Testis (tissue), 3 donors: Measurements from ENCODE around the gene CRIP3. TPM values are rescaled to one million over a fixed set of nuclear protein-coding genes. Genes with fewer than 3 reads are reported as not detected.

ENCODE experiments used
- DNase-seq: peaks from one replicate; pipeline ENCODE4 v3.0.0-alpha.2; 2019
- H3K27ac ChIP-seq, 2 donors: fragments of 200-600 bp; sonication (generic); one replicate each; pipeline ENCODE4 v1.5.1; 2019
- H3K27me3 ChIP-seq: fragments of 200-600 bp; sonication (generic); one replicate; pipeline ENCODE4 v1.5.1; 2019
- H3K36me3 ChIP-seq: fragments of 200-600 bp; sonication (generic); one replicate; pipeline ENCODE4 v1.5.1; 2017; ENCODE audit warnings: low read depth; ENCODE audit errors: missing control alignments
- H3K4me1 ChIP-seq: fragments of 200-600 bp; sonication (generic); one replicate; pipeline ENCODE4 v1.5.1; 2019
- H3K4me3 ChIP-seq, 2 donors: fragments of 200-600 bp; sonication (generic); one replicate each; pipeline ENCODE4 v1.5.1; 2017 to 2019
- H3K9me3 ChIP-seq: fragments of 200-600 bp; sonication (generic); one replicate; pipeline ENCODE4 v1.5.1; 2017
- POLR2A ChIP-seq: fragments of 450-650 bp; IDR thresholded peaks from one replicate; pipeline ENCODE4 v1.6.1; 2017; ENCODE audit warnings: antibody characterized with exemption, mild to moderate bottlenecking, moderate library complexity
- WGBS, 2 donors: methylation state at CpG; one replicate each; pipeline ENCODE4 v1.1.5; 2018; 5-methylcytosine and 5-hydroxymethylcytosine counted together
- intact Hi-C: fragments of 100-400 bp; cut with DNase I; formaldehyde crosslinking; loops from one replicate; pipeline ENCODE4 v1.15.1; 2023; ENCODE audit warnings: low total_unique reads
- polyA plus RNA-seq: library from polyadenylated mRNA; stranded (reverse); fragments of 350-450 nt; fragmentation: Illumina TruSeq; extraction: RNeasy Lipid Tissue Mini Kit (QIAGEN cat#74804); gene quantifications from one replicate; pipeline ENCODE4 v1.2.3, GENCODE V29; 2014; ENCODE audit warnings: low read depth, low replicate concordance; ENCODE audit not compliant: insufficient read depth
- total RNA-seq, 2 donors: library from RNA; depleted of rRNA; stranded (reverse); fragments of >200 nt; gene quantifications; one replicate each; pipeline ENCODE4 v1.2.3, GENCODE V29; 2016
- TF ChIP-seq, protein P1 (sequence below), 3 experiments: fragments of 450-650 bp in 2 of 3; fragments of 200-600 bp in 1 of 3; sonication (generic) in 1 of 3; IDR thresholded peaks; one replicate each; pipeline ENCODE4 v1.5.1; 2016 to 2019; ENCODE audit warnings: antibody characterized with exemption in 3 of 3, mild to moderate bottlenecking in 2 of 3, moderate library complexity in 1 of 3

Gene CRIP3
- total and polyA plus RNA-seq, 3 donors from 2014 or later: 13.4 to 34.3 (median 33.4) TPM

DNA sequence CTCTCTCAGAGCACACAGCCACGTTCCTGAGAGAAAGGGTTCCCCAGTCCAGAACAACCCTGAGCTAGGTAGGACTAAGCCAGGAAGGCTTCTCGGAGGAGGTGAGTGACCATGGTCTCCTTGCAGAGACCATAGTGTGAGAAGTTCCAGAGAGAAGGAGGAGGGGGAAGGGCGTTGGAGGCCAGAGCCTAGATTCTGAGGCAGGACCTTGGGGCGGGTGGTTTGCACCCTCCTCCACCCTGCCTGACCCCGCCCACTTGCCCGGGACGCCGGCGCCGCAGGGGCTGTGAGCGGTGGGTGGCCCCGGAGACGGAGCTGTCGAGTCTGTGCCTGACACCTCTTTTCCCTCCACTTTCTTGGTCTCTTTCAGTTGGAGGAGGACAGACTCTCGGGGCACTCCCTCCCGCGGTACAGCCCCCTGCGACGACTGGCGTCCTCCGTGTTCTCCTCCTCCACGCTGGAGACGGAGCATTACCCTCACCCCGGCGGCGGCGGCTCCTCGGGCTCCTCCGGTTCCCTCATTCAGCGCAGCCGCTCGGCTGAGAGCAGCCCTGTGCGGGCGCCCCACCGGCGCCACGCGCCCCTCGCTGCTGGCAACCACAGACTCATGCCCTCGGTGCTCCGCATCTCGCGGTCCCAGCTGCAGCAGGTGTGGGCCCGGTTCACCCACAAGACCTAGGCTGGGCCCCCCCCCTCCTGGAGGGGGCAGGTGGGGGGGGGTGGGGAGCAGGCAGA lies 39.2 kb downstream of the CRIP3 start:
- TF ChIP-seq, protein P1, sequence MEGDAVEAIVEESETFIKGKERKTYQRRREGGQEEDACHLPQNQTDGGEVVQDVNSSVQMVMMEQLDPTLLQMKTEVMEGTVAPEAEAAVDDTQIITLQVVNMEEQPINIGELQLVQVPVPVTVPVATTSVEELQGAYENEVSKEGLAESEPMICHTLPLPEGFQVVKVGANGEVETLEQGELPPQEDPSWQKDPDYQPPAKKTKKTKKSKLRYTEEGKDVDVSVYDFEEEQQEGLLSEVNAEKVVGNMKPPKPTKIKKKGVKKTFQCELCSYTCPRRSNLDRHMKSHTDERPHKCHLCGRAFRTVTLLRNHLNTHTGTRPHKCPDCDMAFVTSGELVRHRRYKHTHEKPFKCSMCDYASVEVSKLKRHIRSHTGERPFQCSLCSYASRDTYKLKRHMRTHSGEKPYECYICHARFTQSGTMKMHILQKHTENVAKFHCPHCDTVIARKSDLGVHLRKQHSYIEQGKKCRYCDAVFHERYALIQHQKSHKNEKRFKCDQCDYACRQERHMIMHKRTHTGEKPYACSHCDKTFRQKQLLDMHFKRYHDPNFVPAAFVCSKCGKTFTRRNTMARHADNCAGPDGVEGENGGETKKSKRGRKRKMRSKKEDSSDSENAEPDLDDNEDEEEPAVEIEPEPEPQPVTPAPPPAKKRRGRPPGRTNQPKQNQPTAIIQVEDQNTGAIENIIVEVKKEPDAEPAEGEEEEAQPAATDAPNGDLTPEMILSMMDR (IDR thresholded peaks at IDR 0.05): no peak
- no peak for TF ChIP-seq POLR2A
- no peaks in the 10 kb centered on the region for H3K36me3 ChIP-seq
- no peaks in the 10 kb centered on the region for H3K27me3 ChIP-seq
- 8 to 9% methylated on average over 24 to 37 of the region's 44 CpGs for whole genome bisulfite sequencing, 2 donors
- intact Hi-C loops: no loop called here
- peak overlapping the region in 1 of 2 donors; percentile 4 for H3K4me3 ChIP-seq
- peaks cover 22% of the 10 kb centered on the region for H3K4me1 ChIP-seq
- DNase-seq: peak; percentile 20
- H3K9me3 ChIP-seq: no peaks in the 10 kb centered on the region
- no peak overlapping the region for H3K27ac ChIP-seq

DNA sequence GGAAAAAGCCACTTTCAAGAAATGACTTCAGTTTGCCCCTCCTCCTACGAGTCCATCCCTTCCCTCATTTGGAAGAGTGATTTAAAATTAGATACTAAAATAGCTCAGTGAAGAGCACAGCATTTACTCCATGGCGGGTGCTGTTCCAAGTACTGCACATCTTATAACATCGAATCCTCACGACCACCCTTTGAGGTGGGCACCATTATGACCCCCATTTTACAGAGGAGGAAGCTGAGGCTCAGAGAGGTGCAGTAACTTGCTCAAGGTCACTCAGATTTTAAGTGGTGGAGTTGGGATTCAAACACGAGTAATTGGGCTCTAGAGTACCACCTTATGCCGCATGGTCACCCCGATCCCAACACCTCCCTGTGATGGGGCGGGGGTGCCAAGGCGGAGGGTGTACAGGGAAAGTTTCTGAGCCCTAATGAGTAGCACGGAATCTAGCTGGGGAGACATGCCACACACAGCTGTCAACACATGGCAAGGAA lies 39.8 kb downstream of the CRIP3 start:
- TF ChIP-seq, protein P1 (IDR thresholded peaks at IDR 0.05): no peak
- TF ChIP-seq POLR2A: no peak
- H3K4me3 ChIP-seq: no peak overlapping the region
- H3K9me3 ChIP-seq: no peaks in the 10 kb centered on the region
- intact Hi-C loops: no loop called here
- 60 to 75% methylated on average over 8 to 10 of the region's 10 CpGs for WGBS, 2 donors
- H3K27ac ChIP-seq: no peak overlapping the region
- peaks cover 22% of the 10 kb centered on the region for H3K4me1 ChIP-seq
- H3K27me3 ChIP-seq: no peaks in the 10 kb centered on the region
- H3K36me3 ChIP-seq: no peaks in the 10 kb centered on the region
- DNase-seq: no peak

DNA sequence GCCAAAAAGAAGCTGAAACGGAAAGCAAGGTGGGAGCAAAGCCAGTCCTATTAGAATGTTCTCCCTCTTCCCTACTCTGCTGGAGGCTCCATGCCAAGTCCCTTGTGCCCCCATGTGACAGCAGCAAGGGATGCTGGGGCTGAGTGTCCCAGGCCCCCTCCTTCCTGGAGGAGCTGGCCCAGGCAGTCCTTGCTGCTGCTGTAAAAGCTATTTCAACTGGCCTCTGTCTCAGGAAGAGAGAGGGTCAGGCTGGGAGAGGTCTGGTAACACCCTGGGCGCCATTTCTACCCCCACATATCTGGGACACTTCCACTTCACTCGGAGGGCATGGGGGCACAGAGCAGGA lies 40.3 kb downstream of the CRIP3 start:
- Histone ChIP-seq H3K9me3 (no peaks in the 10 kb centered on the region), H3K4me3 (no peak overlapping the region), H3K36me3 (no peaks in the 10 kb centered on the region), H3K27ac (no peak overlapping the region), H3K27me3 (no peaks in the 10 kb centered on the region), H3K4me1 (peaks cover 22% of the 10 kb centered on the region)
- intact Hi-C loops: no loop called here
- no peak for TF ChIP-seq POLR2A
- TF ChIP-seq, protein P1 (IDR thresholded peaks at IDR 0.05): no peak
- 49 to 67% methylated on average over 3 of the region's 3 CpGs for WGBS, 2 donors
- peak; percentile 75 for DNase-seq

DNA sequence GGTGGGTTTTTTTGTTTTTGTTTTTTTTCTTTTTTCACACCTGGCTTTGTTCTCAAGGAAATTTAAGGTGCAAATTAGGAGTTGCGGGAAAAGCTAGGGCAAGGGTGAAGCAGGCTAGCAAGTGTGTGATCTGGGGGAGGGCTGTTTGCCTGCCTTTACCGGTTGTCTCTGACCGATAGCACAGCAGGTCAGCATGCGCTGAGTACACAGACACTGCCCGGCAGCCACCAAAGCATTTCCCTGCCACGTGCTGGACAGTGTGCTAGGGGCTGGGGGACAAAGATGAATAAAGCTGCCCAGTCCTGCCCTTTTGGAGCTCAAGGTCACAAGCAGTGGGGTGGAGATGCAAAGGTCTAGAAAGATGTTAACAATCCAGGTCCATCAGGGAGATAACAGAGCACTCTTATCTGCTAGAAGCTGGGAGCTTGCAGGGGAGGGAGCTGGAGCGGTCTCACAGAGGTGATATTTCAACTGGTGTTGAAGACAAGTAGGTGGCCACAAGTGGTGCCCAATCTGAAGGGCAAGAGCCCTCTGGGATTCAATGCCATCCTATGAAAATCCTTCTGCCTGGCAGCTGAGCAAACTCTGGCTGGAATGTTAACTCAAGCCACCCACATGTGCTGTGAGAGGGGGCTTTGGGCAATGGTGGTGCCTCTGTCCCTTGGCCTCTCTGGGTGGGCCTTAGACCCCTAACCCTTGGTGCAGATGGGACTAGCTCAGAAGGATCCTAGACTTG lies 40.8 kb downstream of the CRIP3 start:
- Histone ChIP-seq H3K27me3 (no peaks in the 10 kb centered on the region), H3K9me3 (no peaks in the 10 kb centered on the region), H3K27ac (peak overlapping the region in 1 of 2 donors; percentile 8), H3K36me3 (no peaks in the 10 kb centered on the region), H3K4me1 (peaks cover 22% of the 10 kb centered on the region), H3K4me3 (no peak overlapping the region)
- DNase-seq: peak; percentile 72
- WGBS, 2 donors: 42 to 71% methylated on average over 7 of the region's 7 CpGs
- TF ChIP-seq POLR2A: no peak
- TF ChIP-seq, protein P1 (IDR thresholded peaks at IDR 0.05): no peak
- intact Hi-C loops: no loop called here
